Fibroblast of skin of left biceps (primary cell): Measurements from ENCODE around the gene METTL15.
"Not testable (repeated sequence)": the region's sequence is repeated elsewhere in the genome, so short reads cannot be mapped to it uniquely, and the experiment has no call there.

Experiments used
- DNase-seq, 2 experiments: peaks; one replicate each; pipeline ENCODE4 v3.0.0-alpha.2; 2013; ENCODE audit warnings: low read depth in 2 of 2

Gene METTL15

GRCh38 chr11:28107750-28108618 is at the start of gene METTL15, which contains the start of gene KIF18A:
Gene METTL15 (plus strand): TSS chr11:28108388. CDS start chr11:28113335, 4,947 bp downstream.
Gene KIF18A (minus strand): TSS chr11:28108156. CDS start chr11:28097947, 10,209 bp downstream.
- DNase-seq: peak; percentile 98

- DNase-seq: no peak
Measured at GRCh38 chr11:28071305-28071704, 36.9 kb upstream of the METTL15 start.

- DNase-seq: peak; percentile 55 to 63
Measured at GRCh38 chr11:28072321-28072720, 35.9 kb upstream of the METTL15 start.

- DNase-seq: no peak
Measured at GRCh38 chr11:28077521-28077920, 30.7 kb upstream of the METTL15 start.

- no peak for DNase-seq
Measured at GRCh38 chr11:28083118-28083517, 25.1 kb upstream of the METTL15 start.

GRCh38 chr11:28086569-28086968 is 21.6 kb upstream of the METTL15 start:
- DNase-seq: peak; percentile 67 to 72

GRCh38 chr11:28087192-28087591 is 21.0 kb upstream of the METTL15 start:
- not testable (repeated sequence) for DNase-seq

GRCh38 chr11:28087693-28088092 is 20.5 kb upstream of the METTL15 start:
- DNase-seq: not testable (repeated sequence)

- no peak for DNase-seq
Measured at GRCh38 chr11:28089378-28089777, 18.8 kb upstream of the METTL15 start.

GRCh38 chr11:28090052-28090749 is 18.0 kb upstream of the METTL15 start:
- peak; percentile 34 to 40 for DNase-seq

GRCh38 chr11:28092786-28093185 is 15.4 kb upstream of the METTL15 start:
- no peak for DNase-seq

GRCh38 chr11:28098257-28098656 is 9.9 kb upstream of the METTL15 start:
- no peak for DNase-seq

- DNase-seq: no peak
Measured at GRCh38 chr11:28099715-28100114, 8.5 kb upstream of the METTL15 start.

GRCh38 chr11:28100665-28101064 is 7.5 kb upstream of the METTL15 start:
- DNase-seq: no peak

- DNase-seq: not testable (repeated sequence)
Measured at GRCh38 chr11:28102300-28102699, 5.9 kb upstream of the METTL15 start.

- DNase-seq: no peak
Measured at GRCh38 chr11:28104425-28104824, 3.8 kb upstream of the METTL15 start.

- no peak for DNase-seq
Measured at GRCh38 chr11:28104984-28105383, 3.2 kb upstream of the METTL15 start.

GRCh38 chr11:28105869-28106268 is 2.3 kb upstream of the METTL15 start:
- no peak for DNase-seq

- no peak for DNase-seq
Measured at GRCh38 chr11:28106353-28107043, 1.7 kb upstream of the METTL15 start.

- no peak for DNase-seq
Measured at GRCh38 chr11:28107191-28107749, 918 bp upstream of the METTL15 start.

GRCh38 chr11:28108958-28109357 is 770 bp downstream of the METTL15 start:
- DNase-seq: no peak
